ENCODE data around the gene OR2T27.

DNA sequence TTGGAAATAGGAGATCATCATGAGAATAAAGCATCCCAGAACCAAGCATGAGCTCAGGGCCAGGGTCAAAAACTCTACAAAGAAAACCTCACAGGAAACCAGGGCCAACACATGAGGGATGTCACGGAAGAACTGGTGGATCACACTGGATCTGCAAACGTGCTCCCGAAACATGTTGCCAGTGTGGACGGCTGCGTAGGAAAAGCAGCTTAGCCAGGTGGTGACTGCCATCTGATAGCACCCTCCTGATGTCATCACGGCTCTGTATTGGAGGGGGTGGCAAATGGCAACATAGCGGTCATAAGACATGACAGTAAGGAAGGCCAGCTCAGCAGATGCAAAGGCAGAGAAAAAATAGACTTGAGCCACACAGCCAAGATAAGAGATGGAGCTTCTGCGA is 26.3 kb upstream of the OR2T27 start:
- TF ChIP-seq CTCF (IDR thresholded peaks at IDR 0.05) (no peak), POLR2A (IDR thresholded peaks at IDR 0.05) (no peak)

Data from lower leg skin (tissue), 3 donors.